HL-60 (cell line): Measurements from ENCODE around the gene CNBP.
"Not testable (repeated sequence)": the region's sequence is repeated elsewhere in the genome, so short reads cannot be mapped to it uniquely, and the experiment has no call there.

Experiments
- DNase-seq, 2 experiments: peaks; one replicate each; pipeline ENCODE4 v3.0.0-alpha.2; 2010 to 2020; ENCODE audit warnings: low read depth in 1 of 2, low spot score in 1 of 2
- H3K27ac ChIP-seq: fragments of 250-450 bp; sonication (Bioruptor Pico); replicated peaks from 2 replicates; pipeline ENCODE4 v1.5.1; 2020; ENCODE audit warnings: mild to moderate bottlenecking, moderate library complexity
- H3K27me3 ChIP-seq: fragments of 250-450 bp; sonication (Bioruptor Pico); 2 replicates; pipeline ENCODE4 v1.5.1; 2021; ENCODE audit warnings: mild to moderate bottlenecking, moderate library complexity; ENCODE audit not compliant: insufficient read depth, poor library complexity, severe bottlenecking
- H3K4me3 ChIP-seq: replicated peaks from 2 replicates; pipeline ENCODE4 v1.5.1; 2011; ENCODE audit warnings: mild to moderate bottlenecking, control low read depth, low read length; ENCODE audit not compliant: insufficient read depth
- CTCF ChIP-seq: IDR thresholded peaks from one replicate; pipeline ENCODE4 v1.5.1; 2011; ENCODE audit warnings: low read length, control low read depth, inconsistent platforms; ENCODE audit not compliant: insufficient read depth
- GABPA ChIP-seq: IDR thresholded peaks from 2 replicates; pipeline ENCODE4 v1.6.1; 2012; ENCODE audit warnings: low read depth
- POLR2AphosphoS5 ChIP-seq: IDR thresholded peaks from 2 replicates; pipeline ENCODE4 v1.6.1; 2012; ENCODE audit warnings: low read depth
- REST ChIP-seq: IDR thresholded peaks from 2 replicates; pipeline ENCODE4 v1.6.1; 2012; ENCODE audit warnings: low read depth; ENCODE audit not compliant: insufficient replicate concordance
- SPI1 ChIP-seq: IDR thresholded peaks from 2 replicates; pipeline ENCODE4 v1.6.1; 2012; ENCODE audit warnings: low read depth, mild to moderate bottlenecking, borderline replicate concordance

The CNBP gene

GRCh38 chr3:129173725-129174124 lies 10.0 kb downstream of the CNBP start:
- Histone ChIP-seq H3K27ac (no peak overlapping the region), H3K4me3 (no peak overlapping the region), H3K27me3 (no peaks in the 10 kb centered on the region)
- DNase-seq, result no peak
- no peak for TF ChIP-seq CTCF
- no peak for TF ChIP-seq SPI1

- no peak for TF ChIP-seq SPI1
- no peak for TF ChIP-seq GABPA
- no peak for TF ChIP-seq POLR2AphosphoS5
- no peak for TF ChIP-seq CTCF
- no peak for TF ChIP-seq REST
- Histone ChIP-seq H3K27ac (no peak overlapping the region), H3K27me3 (no peaks in the 10 kb centered on the region), H3K4me3 (no peak overlapping the region)
- DNase-seq, result no peak
Observed at GRCh38 chr3:129173206-129173605, 10.5 kb downstream of the CNBP start.

- Histone ChIP-seq H3K27ac (no peak overlapping the region), H3K27me3 (no peaks in the 10 kb centered on the region), H3K4me3 (no peak overlapping the region)
- no peak for DNase-seq
- TF ChIP-seq CTCF, result no peak
- TF ChIP-seq GABPA, result no peak
- no peak for TF ChIP-seq SPI1
- no peak for TF ChIP-seq REST
- no peak; the same call in 1 of the 2 replicates for TF ChIP-seq POLR2AphosphoS5
Observed at GRCh38 chr3:129166579-129167332, 16.9 kb downstream of the CNBP start.

GRCh38 chr3:129165594-129165993 lies 18.1 kb downstream of the CNBP start:
- not testable (repeated sequence) for H3K27ac ChIP-seq, H3K4me3 ChIP-seq, DNase-seq, H3K27me3 ChIP-seq
- peak; percentile 64; the same call in 1 of the 2 replicates for TF ChIP-seq POLR2AphosphoS5
